GM12878 (cell line): ENCODE measurements around the gene ATG4A.

ENCODE experiments used
- BCL3 ChIP-seq: IDR thresholded peaks from 2 replicates; pipeline ENCODE4 v1.6.1; 2011; ENCODE audit warnings: borderline replicate concordance, low read depth, mild to moderate bottlenecking, moderate library complexity, low read length; ENCODE audit not compliant: insufficient read depth, poor library complexity, severe bottlenecking
- CHD2 ChIP-seq: IDR thresholded peaks from 2 replicates; pipeline ENCODE4 v1.6.1; 2011; ENCODE audit warnings: low read depth, low read length, improper control_type of control experiment, borderline replicate concordance
- KAT2A ChIP-seq: conservative IDR thresholded peaks from 2 replicates; pipeline ENCODE4 v1.6.1; 2011; ENCODE audit warnings: low read depth, low read length; ENCODE audit not compliant: control insufficient read depth
- RAD21 ChIP-seq: IDR thresholded peaks from 2 replicates; pipeline ENCODE4 v1.6.1; 2011; ENCODE audit warnings: mild to moderate bottlenecking, low read depth, low read length, moderate library complexity; ENCODE audit not compliant: insufficient read depth
- SUZ12 ChIP-seq: fragments of 200-600 bp; sonication (generic); IDR thresholded peaks from one replicate; pipeline ENCODE4 v1.6.1; 2018; ENCODE audit warnings: antibody characterized with exemption, mild to moderate bottlenecking; ENCODE audit not compliant: unreplicated experiment
- WRNIP1 ChIP-seq: IDR thresholded peaks from 2 replicates; pipeline ENCODE4 v1.6.1; 2011; ENCODE audit warnings: low read depth, low read length, improper control_type of control experiment, borderline replicate concordance
- ZZZ3 ChIP-seq: IDR thresholded peaks from 2 replicates; pipeline ENCODE4 v1.6.1; 2011; ENCODE audit warnings: low read depth; ENCODE audit not compliant: control insufficient read depth, insufficient read length
- TF ChIP-seq, protein P1 (sequence below), 3 experiments: IDR thresholded peaks in 2 of 3; conservative IDR thresholded peaks in 1 of 3; 2 replicates each; pipeline ENCODE4 v1.5.1; 2011; ENCODE audit warnings: low read depth in 3 of 3, low read length in 3 of 3, mild to moderate bottlenecking in 3 of 3, control low read depth in 2 of 3, moderate library complexity in 2 of 3, inconsistent platforms in 1 of 3, mixed read lengths in 1 of 3; ENCODE audit not compliant: control insufficient read depth in 2 of 3, insufficient read depth in 1 of 3; ENCODE audit errors: extremely low read depth in 1 of 3

- no peak for TF ChIP-seq WRNIP1
- TF ChIP-seq, protein P1, sequence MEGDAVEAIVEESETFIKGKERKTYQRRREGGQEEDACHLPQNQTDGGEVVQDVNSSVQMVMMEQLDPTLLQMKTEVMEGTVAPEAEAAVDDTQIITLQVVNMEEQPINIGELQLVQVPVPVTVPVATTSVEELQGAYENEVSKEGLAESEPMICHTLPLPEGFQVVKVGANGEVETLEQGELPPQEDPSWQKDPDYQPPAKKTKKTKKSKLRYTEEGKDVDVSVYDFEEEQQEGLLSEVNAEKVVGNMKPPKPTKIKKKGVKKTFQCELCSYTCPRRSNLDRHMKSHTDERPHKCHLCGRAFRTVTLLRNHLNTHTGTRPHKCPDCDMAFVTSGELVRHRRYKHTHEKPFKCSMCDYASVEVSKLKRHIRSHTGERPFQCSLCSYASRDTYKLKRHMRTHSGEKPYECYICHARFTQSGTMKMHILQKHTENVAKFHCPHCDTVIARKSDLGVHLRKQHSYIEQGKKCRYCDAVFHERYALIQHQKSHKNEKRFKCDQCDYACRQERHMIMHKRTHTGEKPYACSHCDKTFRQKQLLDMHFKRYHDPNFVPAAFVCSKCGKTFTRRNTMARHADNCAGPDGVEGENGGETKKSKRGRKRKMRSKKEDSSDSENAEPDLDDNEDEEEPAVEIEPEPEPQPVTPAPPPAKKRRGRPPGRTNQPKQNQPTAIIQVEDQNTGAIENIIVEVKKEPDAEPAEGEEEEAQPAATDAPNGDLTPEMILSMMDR (IDR thresholded peaks at IDR 0.05 in 2 of 3, conservative IDR thresholded peaks at IDR 0.05 in 1 of 3; ENCODE audit: control insufficient read depth in 2 of 3, extremely low read depth in 1 of 3, insufficient read depth in 1 of 3, low read depth in 3 of 3, low read length in 3 of 3): no peak
- TF ChIP-seq CHD2: no peak
- TF ChIP-seq ZZZ3: no peak
- no peak for TF ChIP-seq KAT2A
- no peak for TF ChIP-seq SUZ12
- TF ChIP-seq RAD21: no peak
- no peak for TF ChIP-seq BCL3
These were observed 39.9 kb downstream of the ATG4A start for GRCh38 chrX:108131471-108131870.
